Ovary (tissue), 3 donors: ENCODE results near the gene TMIGD2.

Source experiments
- CTCF ChIP-seq, 3 donors: fragments of 450-650 bp in 2 of 3; fragments of 200-600 bp in 1 of 3; IDR thresholded peaks; one replicate each; pipeline versions ENCODE4 v1.5.1 to v1.8.0; 2016 to 2022; ENCODE audit warnings: antibody characterized with exemption in 3 of 3, mild to moderate bottlenecking in 1 of 3
- EP300 ChIP-seq: sonication (generic); formaldehyde crosslinking; IDR thresholded peaks from one replicate; pipeline ENCODE4 v1.6.1; 2017; ENCODE audit warnings: antibody characterized with exemption
- POLR2A ChIP-seq: fragments of 450-650 bp; IDR thresholded peaks from one replicate; pipeline ENCODE4 v1.6.1; 2017; ENCODE audit warnings: antibody characterized with exemption, mild to moderate bottlenecking, moderate library complexity
- donor health status: DM: no; HTN: no; CAD: no.

DNA sequence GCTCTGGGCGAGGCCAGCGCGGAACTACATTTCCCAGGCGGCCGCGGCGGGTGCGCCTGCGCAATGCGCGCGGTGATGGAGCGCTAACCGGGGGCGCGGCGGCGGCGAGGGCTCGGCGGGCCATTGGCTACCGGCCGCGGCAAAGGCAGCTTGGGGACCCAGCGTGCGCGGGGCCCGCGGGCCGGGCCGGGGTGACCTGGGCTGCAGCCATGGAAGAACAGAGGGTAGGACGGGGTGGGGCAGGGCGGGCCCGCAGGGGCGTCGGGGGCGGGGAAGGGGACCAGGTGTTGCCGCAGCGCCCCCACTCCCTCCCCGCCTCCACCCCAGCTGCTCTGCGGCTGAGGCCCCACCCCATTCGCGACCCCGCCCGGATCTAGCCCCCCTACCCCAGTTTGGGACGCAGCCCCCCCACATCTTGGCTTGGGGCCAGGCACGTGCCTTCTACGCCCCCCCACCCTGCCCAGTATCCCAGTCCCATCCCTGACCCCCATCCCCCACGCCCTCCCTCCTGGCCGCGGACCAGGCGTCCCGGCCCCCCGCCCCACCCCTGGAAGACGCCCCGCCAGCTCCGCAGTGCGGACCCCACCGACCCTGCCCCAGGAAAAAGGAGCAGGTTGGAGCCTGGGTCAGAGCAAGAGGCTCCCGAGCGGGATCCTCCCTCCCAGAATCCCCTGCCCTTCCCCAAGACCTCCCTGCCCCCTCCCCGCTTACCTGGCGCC lies 2.5 kb upstream of the TMIGD2 start, which contains the start of gene FSD1:
- TF ChIP-seq CTCF (IDR thresholded peaks at IDR 0.05) (no peak), POLR2A (no peak), EP300 (no peak)
